Activated CD8-positive, alpha-beta memory T cell treated with anti-CD3 and anti-CD28 coated beads, Interleukin-2, amount 50 U/mL, for 1 hour (primary cell): ENCODE measurements around the gene CAVIN3.

Experiments used
- DNase-seq: peaks from one replicate; pipeline ENCODE4 v3.0.0-alpha.2; 2020; ENCODE audit errors: extremely low read depth

Gene CAVIN3

GRCh38 chr11:6270584-6271246, 49.6 kb downstream of the CAVIN3 start:
- no peak for DNase-seq

- DNase-seq, result no peak
These were observed 50.3 kb downstream of the CAVIN3 start for GRCh38 chr11:6269994-6270393.
